ENCODE measurements around the gene EFCAB6.

The EFCAB6 gene

DNA sequence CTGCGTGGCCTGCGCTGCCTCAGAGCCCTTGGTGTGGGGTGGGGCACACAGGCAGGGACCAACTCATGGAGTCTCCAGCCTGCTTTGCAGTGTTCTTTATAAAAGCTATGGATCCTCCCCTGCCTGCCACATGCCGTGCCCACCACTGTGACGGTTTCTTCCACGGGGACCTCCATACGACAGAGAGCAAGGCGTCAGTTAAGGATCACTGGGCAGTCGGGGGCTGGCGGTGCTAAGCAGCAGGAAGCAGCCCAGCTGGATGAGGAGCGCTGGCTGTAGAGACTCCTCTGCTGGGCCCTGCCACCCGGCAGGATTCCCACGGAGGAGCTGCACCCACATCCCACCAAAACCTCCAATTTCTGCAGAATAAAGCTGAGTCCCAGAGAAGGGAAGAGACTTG, 23.1 kb upstream of the EFCAB6 start:
- TF ChIP-seq REST (IDR thresholded peaks at IDR 0.05; ENCODE audit: low read depth) (no peak), TCF12 (IDR thresholded peaks at IDR 0.05; ENCODE audit: low read depth) (no peak), MAX (IDR thresholded peaks at IDR 0.05) (no peak), ZBTB7A (IDR thresholded peaks at IDR 0.05; ENCODE audit: low read depth) (no peak), YY1 (IDR thresholded peaks at IDR 0.05; ENCODE audit: low read depth) (no peak), CEBPB (IDR thresholded peaks at IDR 0.05) (no peak), FOXM1 (IDR thresholded peaks at IDR 0.05; ENCODE audit: borderline replicate concordance, low read depth) (no peak), RAD21 (IDR thresholded peaks at IDR 0.05; ENCODE audit: low read depth) (no peak), NFIC (IDR thresholded peaks at IDR 0.05) (no peak), CREB1 (IDR thresholded peaks at IDR 0.05; ENCODE audit: low read depth) (no peak), EGR1 (IDR thresholded peaks at IDR 0.05) (no peak), EP300 (IDR thresholded peaks at IDR 0.05; ENCODE audit: borderline replicate concordance) (no peak), TAF1 (IDR thresholded peaks at IDR 0.05; ENCODE audit: low read depth) (no peak), TEAD4 (IDR thresholded peaks at IDR 0.05) (no peak)
- TF ChIP-seq, protein P1, sequence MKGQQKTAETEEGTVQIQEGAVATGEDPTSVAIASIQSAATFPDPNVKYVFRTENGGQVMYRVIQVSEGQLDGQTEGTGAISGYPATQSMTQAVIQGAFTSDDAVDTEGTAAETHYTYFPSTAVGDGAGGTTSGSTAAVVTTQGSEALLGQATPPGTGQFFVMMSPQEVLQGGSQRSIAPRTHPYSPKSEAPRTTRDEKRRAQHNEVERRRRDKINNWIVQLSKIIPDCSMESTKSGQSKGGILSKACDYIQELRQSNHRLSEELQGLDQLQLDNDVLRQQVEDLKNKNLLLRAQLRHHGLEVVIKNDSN (IDR thresholded peaks at IDR 0.05): no peak

GRCh38 chr22:43833286-43834240, 21.5 kb upstream of the EFCAB6 start:
- TF ChIP-seq REST (IDR thresholded peaks at IDR 0.05; ENCODE audit: low read depth) (no peak), YY1 (IDR thresholded peaks at IDR 0.05; ENCODE audit: low read depth) (no peak), EP300 (IDR thresholded peaks at IDR 0.05; ENCODE audit: borderline replicate concordance) (no peak), NFIC (IDR thresholded peaks at IDR 0.05) (no peak)

- TF ChIP-seq EGR1 (IDR thresholded peaks at IDR 0.05) (no peak), ZBTB7A (IDR thresholded peaks at IDR 0.05; ENCODE audit: low read depth) (no peak), EP300 (IDR thresholded peaks at IDR 0.05; ENCODE audit: borderline replicate concordance) (no peak), RAD21 (IDR thresholded peaks at IDR 0.05; ENCODE audit: low read depth) (no peak), REST (IDR thresholded peaks at IDR 0.05; ENCODE audit: low read depth) (no peak), TAF1 (IDR thresholded peaks at IDR 0.05; ENCODE audit: low read depth) (no peak)
Measured at GRCh38 chr22:43832393-43833265, 20.5 kb upstream of the EFCAB6 start.

GRCh38 chr22:43831561-43832392, 19.7 kb upstream of the EFCAB6 start:
- TF ChIP-seq EGR1 (IDR thresholded peaks at IDR 0.05) (no peak), EP300 (IDR thresholded peaks at IDR 0.05; ENCODE audit: borderline replicate concordance) (no peak), TEAD4 (IDR thresholded peaks at IDR 0.05) (no peak), CREB1 (IDR thresholded peaks at IDR 0.05; ENCODE audit: low read depth) (no peak), CEBPB (IDR thresholded peaks at IDR 0.05) (no peak)

Measured in Ishikawa (cell line).